GM23338 (cell line): ENCODE data around the gene DIPK1A. TPM values are rescaled to one million over a fixed set of nuclear protein-coding genes. Genes with fewer than 3 reads are reported as not detected.

Source experiments
- ATAC-seq: fragments of 200-7000 bp; cut with Tn5 transposase; 3 replicates; pipeline ENCODE4 v1.9.1; 2020
- DNase-seq: peaks from one replicate; pipeline ENCODE4 v3.0.0-alpha.2; 2015; ENCODE audit warnings: low spot score
- H2AFZ ChIP-seq: fragments of 200-600 bp; sonication (generic); 2 replicates; pipeline ENCODE4 v1.8.0; 2016; ENCODE audit warnings: antibody characterized with exemption, mild to moderate bottlenecking, moderate library complexity
- H3F3A ChIP-seq: fragments of 200-600 bp; sonication (generic); replicated peaks from 2 replicates; pipeline ENCODE4 v1.8.0; 2017; ENCODE audit warnings: antibody characterized with exemption, mixed run types, low read depth
- H3K27ac ChIP-seq: fragments of 200-600 bp; sonication (generic); 2 replicates; pipeline ENCODE4 v1.6.1; 2016; ENCODE audit warnings: low read depth
- H3K27me3 ChIP-seq: fragments of 200-600 bp; sonication (generic); 2 replicates; pipeline ENCODE4 v1.8.0; 2016; ENCODE audit warnings: mild to moderate bottlenecking, mixed run types, moderate library complexity; ENCODE audit not compliant: insufficient read depth
- H3K36me3 ChIP-seq: fragments of 200-600 bp; sonication (generic); 2 replicates; pipeline ENCODE4 v1.8.0; 2016; ENCODE audit warnings: mild to moderate bottlenecking; ENCODE audit not compliant: insufficient read depth
- H3K4me1 ChIP-seq: fragments of 200-600 bp; sonication (generic); 2 replicates; pipeline ENCODE4 v1.8.0; 2016; ENCODE audit warnings: mild to moderate bottlenecking, moderate library complexity; ENCODE audit not compliant: insufficient read depth
- H3K4me2 ChIP-seq: fragments of 200-600 bp; sonication (generic); 2 replicates; pipeline ENCODE4 v1.7.1; 2017; ENCODE audit warnings: mixed run types
- H3K4me3 ChIP-seq: fragments of 200-600 bp; sonication (generic); 2 replicates; pipeline ENCODE4 v1.6.1; 2016; ENCODE audit warnings: mixed run types
- H3K79me2 ChIP-seq: fragments of 200-600 bp; sonication (generic); replicated peaks from 2 replicates; pipeline ENCODE4 v1.8.0; 2017; ENCODE audit warnings: mild to moderate bottlenecking; ENCODE audit not compliant: insufficient read depth
- H3K9me2 ChIP-seq: fragments of 200-600 bp; sonication (generic); 2 replicates; pipeline ENCODE4 v1.8.0; 2017; ENCODE audit not compliant: insufficient read depth
- H4K20me1 ChIP-seq: fragments of 200-600 bp; sonication (generic); replicated peaks from 2 replicates; pipeline ENCODE4 v1.8.0; 2017; ENCODE audit warnings: mild to moderate bottlenecking; ENCODE audit not compliant: insufficient read depth
- H3K27ac Mint-ChIP-seq: 2 replicates; pipeline ENCODE4 v1.8.0; 2020; ENCODE audit warnings: inconsistent platforms, mild to moderate bottlenecking, moderate library complexity, mixed read lengths
- H3K27me3 Mint-ChIP-seq: 3 replicates; pipeline ENCODE4 v1.8.0; 2022; ENCODE audit warnings: low read depth, mild to moderate bottlenecking, moderate library complexity, mixed read lengths, inconsistent platforms; ENCODE audit not compliant: insufficient read depth, poor library complexity
- H3K36me3 Mint-ChIP-seq: 3 replicates; pipeline ENCODE4 v1.8.0; 2021; ENCODE audit warnings: low read depth, mild to moderate bottlenecking, inconsistent platforms, moderate library complexity, mixed read lengths
- H3K4me1 Mint-ChIP-seq: 3 replicates; pipeline ENCODE4 v1.8.0; 2020; ENCODE audit warnings: mild to moderate bottlenecking, inconsistent platforms, mixed read lengths
- H3K4me3 Mint-ChIP-seq: 3 replicates; pipeline ENCODE4 v1.8.0; 2021; ENCODE audit warnings: moderate library complexity, mild to moderate bottlenecking, inconsistent platforms, mixed read lengths
- H3K9me3 Mint-ChIP-seq: 3 replicates; pipeline ENCODE4 v1.8.0; 2020; ENCODE audit warnings: moderate library complexity, mild to moderate bottlenecking, inconsistent platforms, mixed read lengths
- CREB1 ChIP-seq: fragments of 250-450 bp; sonication (Bioruptor Pico); IDR thresholded peaks from 2 replicates; pipeline ENCODE4 v1.5.0; 2020; ENCODE audit warnings: low read depth, mild to moderate bottlenecking, moderate library complexity
- EZH2 ChIP-seq: fragments of 200-600 bp; sonication (generic); IDR thresholded peaks from one replicate; pipeline ENCODE4 v1.8.0; 2017; ENCODE audit warnings: antibody characterized with exemption, mild to moderate bottlenecking, low read depth; ENCODE audit not compliant: unreplicated experiment
- EZH2phosphoT487 ChIP-seq: fragments of 200-600 bp; sonication (generic); IDR thresholded peaks from one replicate; pipeline ENCODE4 v1.8.1; 2018; ENCODE audit warnings: antibody characterized with exemption; ENCODE audit not compliant: unreplicated experiment
- JUNB ChIP-seq: IDR thresholded peaks from one replicate; pipeline ENCODE4 v1.6.1; 2016; ENCODE audit warnings: antibody characterized with exemption; ENCODE audit not compliant: unreplicated experiment
- POLR2AphosphoS5 ChIP-seq: IDR thresholded peaks from 2 replicates; pipeline ENCODE4 v1.6.1; 2016; ENCODE audit warnings: antibody characterized with exemption, low read depth
- STAT1 ChIP-seq: IDR thresholded peaks from one replicate; pipeline ENCODE4 v1.6.1; 2016; ENCODE audit warnings: antibody characterized with exemption; ENCODE audit not compliant: unreplicated experiment
- polyA plus RNA-seq: library from polyadenylated mRNA; unstranded; fragments of >200 nt; fragmentation: Nextera tagmentation; extraction: Ambion mirVana; gene quantifications from 2 replicates; pipeline ENCODE4 v1.2.1, GENCODE V29; 2016
- total RNA-seq: library from RNA; depleted of rRNA; stranded (reverse); fragments of >200 nt; shearing (Covaris generic); gene quantifications from 2 replicates; pipeline ENCODE4 v1.2.3, GENCODE V29; 2014
- TF ChIP-seq, protein P1 (sequence below): IDR thresholded peaks from 2 replicates; pipeline ENCODE4 v1.6.1; 2016; ENCODE audit warnings: antibody characterized with exemption
- TF ChIP-seq, protein P2 (sequence below): IDR thresholded peaks from one replicate; pipeline ENCODE4 v1.6.1; 2018; ENCODE audit warnings: antibody characterized with exemption; ENCODE audit not compliant: unreplicated experiment
- TF ChIP-seq, protein P3 (sequence below), 2 experiments: fragments of 200-600 bp in 1 of 2; sonication (generic) in 1 of 2; conservative IDR thresholded peaks; 2 replicates each; pipeline versions ENCODE4 v1.5.1 to v1.6.1; 2016 to 2017; ENCODE audit warnings: antibody characterized with exemption in 2 of 2, low read depth in 2 of 2, mild to moderate bottlenecking in 2 of 2, moderate library complexity in 1 of 2
- TF ChIP-seq, protein P4 (sequence below): fragments of 250-450 bp; sonication (Bioruptor Pico); IDR thresholded peaks from 2 replicates; pipeline ENCODE4 v1.5.0; 2020; ENCODE audit warnings: mild to moderate bottlenecking, moderate library complexity

DIPK1A gene
- total and polyA plus RNA-seq, 2 experiments from 2014 or later, result 4.8 to 6.1 TPM

DNA sequence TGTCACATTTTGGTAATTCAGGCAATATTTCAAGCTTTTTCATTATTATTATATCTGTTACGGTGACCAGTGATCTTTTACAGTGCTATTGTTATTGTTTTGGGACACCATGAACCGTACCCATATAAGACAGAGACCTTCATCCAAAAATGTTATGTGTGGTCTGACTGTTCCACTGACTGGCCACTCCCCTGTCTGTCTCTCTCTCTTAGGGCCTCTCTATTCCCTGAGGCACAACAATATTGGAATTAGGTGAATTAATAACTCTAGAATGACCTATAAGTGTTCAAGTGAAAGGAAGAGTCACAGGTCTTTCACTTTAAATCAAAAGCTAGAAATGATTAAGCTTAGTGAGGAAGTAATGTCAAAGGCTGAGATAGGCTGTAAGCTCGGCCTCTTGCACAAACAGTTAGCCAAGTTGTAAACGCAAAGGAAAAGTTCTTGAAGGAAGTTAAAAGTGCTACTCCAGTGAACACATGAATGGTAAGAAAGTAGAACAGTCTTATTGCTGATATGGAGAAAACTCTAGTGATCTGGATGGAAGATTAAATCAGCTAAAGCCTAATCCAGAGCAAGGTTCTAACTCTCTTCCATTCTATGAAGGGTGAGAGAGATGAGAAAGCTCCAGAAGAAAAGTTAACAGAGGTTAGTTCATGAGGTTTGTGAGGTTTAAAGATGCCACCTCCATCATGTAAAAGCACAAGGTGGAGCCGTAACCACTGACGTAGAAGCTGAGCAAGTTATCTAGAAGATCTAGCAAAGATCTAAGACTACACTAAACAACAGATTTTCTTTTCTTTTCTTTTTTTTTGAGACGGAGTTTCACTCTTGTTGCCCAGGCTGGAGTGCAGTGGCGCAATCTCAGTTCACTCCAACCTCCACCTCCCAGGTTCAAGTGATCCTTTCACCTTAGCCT, 19.7 kb upstream of the DIPK1A start:
- Histone ChIP-seq H3F3A (no peaks in the 10 kb centered on the region), H3K9me2 (no peaks in the 10 kb centered on the region), H3K27me3 (no peaks in the 10 kb centered on the region), H3K79me2 (no peaks in the 10 kb centered on the region), H3K4me3 (no peak overlapping the region), H3K4me1 (no peaks in the 10 kb centered on the region), H3K4me2 (no peak overlapping the region), H2AFZ (no peak overlapping the region), H4K20me1 (no peaks in the 10 kb centered on the region), H3K36me3 (no peaks in the 10 kb centered on the region), H3K27ac (no peak overlapping the region)
- Mint-ChIP-seq H3K4me3 (no peak overlapping the region), H3K9me3 (no peaks in the 10 kb centered on the region), H3K4me1 (no peaks in the 10 kb centered on the region), H3K36me3 (no peaks in the 10 kb centered on the region), H3K27me3 (no peaks in the 10 kb centered on the region), H3K27ac (no peak overlapping the region)
- no peak for TF ChIP-seq POLR2AphosphoS5
- TF ChIP-seq, protein P1, sequence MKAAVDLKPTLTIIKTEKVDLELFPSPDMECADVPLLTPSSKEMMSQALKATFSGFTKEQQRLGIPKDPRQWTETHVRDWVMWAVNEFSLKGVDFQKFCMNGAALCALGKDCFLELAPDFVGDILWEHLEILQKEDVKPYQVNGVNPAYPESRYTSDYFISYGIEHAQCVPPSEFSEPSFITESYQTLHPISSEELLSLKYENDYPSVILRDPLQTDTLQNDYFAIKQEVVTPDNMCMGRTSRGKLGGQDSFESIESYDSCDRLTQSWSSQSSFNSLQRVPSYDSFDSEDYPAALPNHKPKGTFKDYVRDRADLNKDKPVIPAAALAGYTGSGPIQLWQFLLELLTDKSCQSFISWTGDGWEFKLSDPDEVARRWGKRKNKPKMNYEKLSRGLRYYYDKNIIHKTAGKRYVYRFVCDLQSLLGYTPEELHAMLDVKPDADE, result no peak
- no peak for TF ChIP-seq CREB1 (CRISPR knock-in tag)
- TF ChIP-seq JUNB, result no peak
- no peak for TF ChIP-seq EZH2phosphoT487
- no peak for TF ChIP-seq STAT1
- TF ChIP-seq EZH2, result no peak
- TF ChIP-seq, protein P2, sequence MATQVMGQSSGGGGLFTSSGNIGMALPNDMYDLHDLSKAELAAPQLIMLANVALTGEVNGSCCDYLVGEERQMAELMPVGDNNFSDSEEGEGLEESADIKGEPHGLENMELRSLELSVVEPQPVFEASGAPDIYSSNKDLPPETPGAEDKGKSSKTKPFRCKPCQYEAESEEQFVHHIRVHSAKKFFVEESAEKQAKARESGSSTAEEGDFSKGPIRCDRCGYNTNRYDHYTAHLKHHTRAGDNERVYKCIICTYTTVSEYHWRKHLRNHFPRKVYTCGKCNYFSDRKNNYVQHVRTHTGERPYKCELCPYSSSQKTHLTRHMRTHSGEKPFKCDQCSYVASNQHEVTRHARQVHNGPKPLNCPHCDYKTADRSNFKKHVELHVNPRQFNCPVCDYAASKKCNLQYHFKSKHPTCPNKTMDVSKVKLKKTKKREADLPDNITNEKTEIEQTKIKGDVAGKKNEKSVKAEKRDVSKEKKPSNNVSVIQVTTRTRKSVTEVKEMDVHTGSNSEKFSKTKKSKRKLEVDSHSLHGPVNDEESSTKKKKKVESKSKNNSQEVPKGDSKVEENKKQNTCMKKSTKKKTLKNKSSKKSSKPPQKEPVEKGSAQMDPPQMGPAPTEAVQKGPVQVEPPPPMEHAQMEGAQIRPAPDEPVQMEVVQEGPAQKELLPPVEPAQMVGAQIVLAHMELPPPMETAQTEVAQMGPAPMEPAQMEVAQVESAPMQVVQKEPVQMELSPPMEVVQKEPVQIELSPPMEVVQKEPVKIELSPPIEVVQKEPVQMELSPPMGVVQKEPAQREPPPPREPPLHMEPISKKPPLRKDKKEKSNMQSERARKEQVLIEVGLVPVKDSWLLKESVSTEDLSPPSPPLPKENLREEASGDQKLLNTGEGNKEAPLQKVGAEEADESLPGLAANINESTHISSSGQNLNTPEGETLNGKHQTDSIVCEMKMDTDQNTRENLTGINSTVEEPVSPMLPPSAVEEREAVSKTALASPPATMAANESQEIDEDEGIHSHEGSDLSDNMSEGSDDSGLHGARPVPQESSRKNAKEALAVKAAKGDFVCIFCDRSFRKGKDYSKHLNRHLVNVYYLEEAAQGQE, result no peak
- TF ChIP-seq, protein P3, sequence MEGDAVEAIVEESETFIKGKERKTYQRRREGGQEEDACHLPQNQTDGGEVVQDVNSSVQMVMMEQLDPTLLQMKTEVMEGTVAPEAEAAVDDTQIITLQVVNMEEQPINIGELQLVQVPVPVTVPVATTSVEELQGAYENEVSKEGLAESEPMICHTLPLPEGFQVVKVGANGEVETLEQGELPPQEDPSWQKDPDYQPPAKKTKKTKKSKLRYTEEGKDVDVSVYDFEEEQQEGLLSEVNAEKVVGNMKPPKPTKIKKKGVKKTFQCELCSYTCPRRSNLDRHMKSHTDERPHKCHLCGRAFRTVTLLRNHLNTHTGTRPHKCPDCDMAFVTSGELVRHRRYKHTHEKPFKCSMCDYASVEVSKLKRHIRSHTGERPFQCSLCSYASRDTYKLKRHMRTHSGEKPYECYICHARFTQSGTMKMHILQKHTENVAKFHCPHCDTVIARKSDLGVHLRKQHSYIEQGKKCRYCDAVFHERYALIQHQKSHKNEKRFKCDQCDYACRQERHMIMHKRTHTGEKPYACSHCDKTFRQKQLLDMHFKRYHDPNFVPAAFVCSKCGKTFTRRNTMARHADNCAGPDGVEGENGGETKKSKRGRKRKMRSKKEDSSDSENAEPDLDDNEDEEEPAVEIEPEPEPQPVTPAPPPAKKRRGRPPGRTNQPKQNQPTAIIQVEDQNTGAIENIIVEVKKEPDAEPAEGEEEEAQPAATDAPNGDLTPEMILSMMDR (conservative IDR thresholded peaks at IDR 0.05; ENCODE audit: low read depth in 2 of 2), result no peak
- TF ChIP-seq, protein P4, sequence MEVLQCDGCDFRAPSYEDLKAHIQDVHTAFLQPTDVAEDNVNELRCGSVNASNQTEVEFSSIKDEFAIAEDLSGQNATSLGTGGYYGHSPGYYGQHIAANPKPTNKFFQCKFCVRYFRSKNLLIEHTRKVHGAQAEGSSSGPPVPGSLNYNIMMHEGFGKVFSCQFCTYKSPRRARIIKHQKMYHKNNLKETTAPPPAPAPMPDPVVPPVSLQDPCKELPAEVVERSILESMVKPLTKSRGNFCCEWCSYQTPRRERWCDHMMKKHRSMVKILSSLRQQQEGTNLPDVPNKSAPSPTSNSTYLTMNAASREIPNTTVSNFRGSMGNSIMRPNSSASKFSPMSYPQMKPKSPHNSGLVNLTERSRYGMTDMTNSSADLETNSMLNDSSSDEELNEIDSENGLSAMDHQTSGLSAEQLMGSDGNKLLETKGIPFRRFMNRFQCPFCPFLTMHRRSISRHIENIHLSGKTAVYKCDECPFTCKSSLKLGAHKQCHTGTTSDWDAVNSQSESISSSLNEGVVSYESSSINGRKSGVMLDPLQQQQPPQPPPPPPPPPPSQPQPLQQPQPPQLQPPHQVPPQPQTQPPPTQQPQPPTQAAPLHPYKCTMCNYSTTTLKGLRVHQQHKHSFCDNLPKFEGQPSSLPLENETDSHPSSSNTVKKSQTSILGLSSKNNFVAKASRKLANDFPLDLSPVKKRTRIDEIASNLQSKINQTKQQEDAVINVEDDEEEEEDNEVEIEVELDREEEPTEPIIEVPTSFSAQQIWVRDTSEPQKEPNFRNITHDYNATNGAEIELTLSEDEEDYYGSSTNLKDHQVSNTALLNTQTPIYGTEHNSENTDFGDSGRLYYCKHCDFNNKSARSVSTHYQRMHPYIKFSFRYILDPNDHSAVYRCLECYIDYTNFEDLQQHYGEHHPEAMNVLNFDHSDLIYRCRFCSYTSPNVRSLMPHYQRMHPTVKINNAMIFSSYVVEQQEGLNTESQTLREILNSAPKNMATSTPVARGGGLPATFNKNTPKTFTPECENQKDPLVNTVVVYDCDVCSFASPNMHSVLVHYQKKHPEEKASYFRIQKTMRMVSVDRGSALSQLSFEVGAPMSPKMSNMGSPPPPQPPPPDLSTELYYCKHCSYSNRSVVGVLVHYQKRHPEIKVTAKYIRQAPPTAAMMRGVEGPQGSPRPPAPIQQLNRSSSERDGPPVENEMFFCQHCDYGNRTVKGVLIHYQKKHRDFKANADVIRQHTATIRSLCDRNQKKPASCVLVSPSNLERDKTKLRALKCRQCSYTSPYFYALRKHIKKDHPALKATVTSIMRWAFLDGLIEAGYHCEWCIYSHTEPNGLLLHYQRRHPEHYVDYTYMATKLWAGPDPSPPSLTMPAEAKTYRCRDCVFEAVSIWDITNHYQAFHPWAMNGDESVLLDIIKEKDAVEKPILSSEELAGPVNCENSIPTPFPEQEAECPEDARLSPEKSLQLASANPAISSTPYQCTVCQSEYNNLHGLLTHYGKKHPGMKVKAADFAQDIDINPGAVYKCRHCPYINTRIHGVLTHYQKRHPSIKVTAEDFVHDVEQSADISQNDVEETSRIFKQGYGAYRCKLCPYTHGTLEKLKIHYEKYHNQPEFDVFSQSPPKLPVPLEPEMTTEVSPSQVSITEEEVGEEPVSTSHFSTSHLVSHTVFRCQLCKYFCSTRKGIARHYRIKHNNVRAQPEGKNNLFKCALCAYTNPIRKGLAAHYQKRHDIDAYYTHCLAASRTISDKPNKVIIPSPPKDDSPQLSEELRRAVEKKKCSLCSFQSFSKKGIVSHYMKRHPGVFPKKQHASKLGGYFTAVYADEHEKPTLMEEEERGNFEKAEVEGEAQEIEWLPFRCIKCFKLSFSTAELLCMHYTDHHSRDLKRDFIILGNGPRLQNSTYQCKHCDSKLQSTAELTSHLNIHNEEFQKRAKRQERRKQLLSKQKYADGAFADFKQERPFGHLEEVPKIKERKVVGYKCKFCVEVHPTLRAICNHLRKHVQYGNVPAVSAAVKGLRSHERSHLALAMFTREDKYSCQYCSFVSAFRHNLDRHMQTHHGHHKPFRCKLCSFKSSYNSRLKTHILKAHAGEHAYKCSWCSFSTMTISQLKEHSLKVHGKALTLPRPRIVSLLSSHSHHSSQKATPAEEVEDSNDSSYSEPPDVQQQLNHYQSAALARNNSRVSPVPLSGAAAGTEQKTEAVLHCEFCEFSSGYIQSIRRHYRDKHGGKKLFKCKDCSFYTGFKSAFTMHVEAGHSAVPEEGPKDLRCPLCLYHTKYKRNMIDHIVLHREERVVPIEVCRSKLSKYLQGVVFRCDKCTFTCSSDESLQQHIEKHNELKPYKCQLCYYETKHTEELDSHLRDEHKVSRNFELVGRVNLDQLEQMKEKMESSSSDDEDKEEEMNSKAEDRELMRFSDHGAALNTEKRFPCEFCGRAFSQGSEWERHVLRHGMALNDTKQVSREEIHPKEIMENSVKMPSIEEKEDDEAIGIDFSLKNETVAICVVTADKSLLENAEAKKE, result no peak
- DNase-seq (no peak), ATAC-seq (no peak)
